GM12891 (cell line): ENCODE data around the gene KRT13.

Experiments
- DNase-seq: peaks from one replicate; pipeline ENCODE4 v3.0.0; 2011; ENCODE audit warnings: low spot score; ENCODE audit not compliant: insufficient read length
- FAIRE-seq: peaks from 2 replicates; lab custom pipeline; 2011; peaks lifted over from hg19 to GRCh38; lab: Jason Lieb, UNC
- PAX5 ChIP-seq: IDR thresholded peaks from 2 replicates; pipeline ENCODE4 v1.6.1; 2011; ENCODE audit warnings: low read length, moderate library complexity, mild to moderate bottlenecking; ENCODE audit not compliant: insufficient read depth, severe bottlenecking
- POLR2A ChIP-seq: IDR thresholded peaks from 2 replicates; pipeline ENCODE4 v1.6.1; 2011; ENCODE audit warnings: low read depth, low read length, control low read depth
- POLR2AphosphoS5 ChIP-seq: IDR thresholded peaks from 2 replicates; pipeline ENCODE4 v1.6.1; 2011; ENCODE audit warnings: low read depth, low read length, control low read depth
- POU2F2 ChIP-seq: IDR thresholded peaks from 2 replicates; pipeline ENCODE4 v1.6.1; 2011; ENCODE audit warnings: low read depth, mild to moderate bottlenecking, control low read depth, low read length, moderate library complexity
- SPI1 ChIP-seq: IDR thresholded peaks from 2 replicates; pipeline ENCODE4 v1.6.1; 2011; ENCODE audit warnings: low read depth, low read length, control low read depth
- TAF1 ChIP-seq: IDR thresholded peaks from 2 replicates; pipeline ENCODE4 v1.6.1; 2011; ENCODE audit warnings: low read depth, low read length, control low read depth

KRT13 gene

GRCh38 chr17:41486809-41487530 is 18.4 kb downstream of the KRT13 start:
- FAIRE-seq: peak; percentile 72
- DNase-seq: peak; percentile 47
- TF ChIP-seq POLR2AphosphoS5: no peak
- TF ChIP-seq PAX5: no peak
- no peak for TF ChIP-seq TAF1

DNA sequence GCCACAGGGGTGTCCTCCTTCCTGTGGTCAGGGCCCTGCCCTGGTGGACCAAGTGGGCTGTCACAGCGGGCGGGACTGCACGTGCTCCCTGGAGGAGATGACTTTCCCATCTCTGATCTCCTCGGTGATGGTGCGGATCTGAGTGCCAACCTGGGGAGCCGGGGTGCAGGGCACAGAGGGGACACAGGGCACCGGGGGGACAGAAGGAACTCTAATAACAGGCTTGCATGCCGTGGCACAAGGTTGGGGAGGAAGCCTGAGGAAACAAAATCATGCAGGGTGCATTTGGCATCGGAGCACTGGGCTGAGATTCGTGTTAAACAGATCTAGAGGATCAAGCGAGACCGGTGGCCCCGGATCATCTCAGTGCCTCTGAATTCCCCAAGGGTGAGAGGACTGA is 19.1 kb downstream of the KRT13 start:
- DNase-seq (no peak), FAIRE-seq (no peak)
- TF ChIP-seq POU2F2: no peak

DNA sequence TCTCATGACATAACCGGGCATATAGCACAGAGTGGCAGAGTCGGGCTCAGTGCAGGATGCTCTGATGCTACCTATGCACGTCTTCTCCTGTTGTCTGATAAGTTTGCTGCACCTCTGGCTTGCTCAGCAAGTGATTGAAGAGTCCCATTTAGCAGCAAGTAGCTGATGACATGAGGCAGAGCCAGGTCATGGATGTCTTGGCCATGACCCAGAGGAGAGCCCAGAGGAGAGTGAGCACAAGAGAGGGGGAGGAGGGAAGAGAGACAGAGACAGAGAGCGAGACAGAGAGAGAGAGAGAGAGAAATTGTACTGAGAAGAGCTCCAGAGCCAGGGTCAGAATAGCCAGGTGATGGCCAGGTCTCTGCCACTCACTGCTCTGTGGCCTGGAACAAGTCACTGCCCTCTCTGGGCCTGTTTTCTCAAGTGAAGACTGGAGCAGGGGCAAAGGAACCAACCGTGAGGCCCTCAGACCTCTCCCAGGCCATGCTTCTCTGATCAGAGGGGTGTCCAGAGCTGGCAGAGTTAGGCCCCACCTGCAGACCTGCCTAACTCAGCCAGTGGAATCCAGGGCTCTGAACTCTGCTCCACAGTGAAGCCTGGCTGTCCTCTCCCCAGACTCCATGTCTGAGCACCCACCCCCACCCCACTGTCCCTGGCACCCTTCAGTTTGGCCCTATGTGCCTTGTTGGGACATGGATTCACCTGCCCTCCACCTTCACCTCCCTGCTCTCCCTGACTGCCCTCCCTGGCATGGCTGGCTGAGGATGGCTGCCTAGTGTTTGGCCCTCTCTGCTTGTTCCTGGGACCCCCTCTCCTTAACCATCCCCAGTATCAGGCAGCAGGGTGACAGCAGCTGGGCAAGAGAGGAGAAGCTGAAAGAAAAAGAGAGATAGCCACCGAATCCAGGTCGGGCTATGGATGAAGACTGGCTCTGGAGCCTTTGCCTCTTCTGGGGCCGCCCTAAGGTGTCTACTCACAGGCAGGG is 20.2 kb downstream of the KRT13 start:
- FAIRE-seq: no peak

DNA sequence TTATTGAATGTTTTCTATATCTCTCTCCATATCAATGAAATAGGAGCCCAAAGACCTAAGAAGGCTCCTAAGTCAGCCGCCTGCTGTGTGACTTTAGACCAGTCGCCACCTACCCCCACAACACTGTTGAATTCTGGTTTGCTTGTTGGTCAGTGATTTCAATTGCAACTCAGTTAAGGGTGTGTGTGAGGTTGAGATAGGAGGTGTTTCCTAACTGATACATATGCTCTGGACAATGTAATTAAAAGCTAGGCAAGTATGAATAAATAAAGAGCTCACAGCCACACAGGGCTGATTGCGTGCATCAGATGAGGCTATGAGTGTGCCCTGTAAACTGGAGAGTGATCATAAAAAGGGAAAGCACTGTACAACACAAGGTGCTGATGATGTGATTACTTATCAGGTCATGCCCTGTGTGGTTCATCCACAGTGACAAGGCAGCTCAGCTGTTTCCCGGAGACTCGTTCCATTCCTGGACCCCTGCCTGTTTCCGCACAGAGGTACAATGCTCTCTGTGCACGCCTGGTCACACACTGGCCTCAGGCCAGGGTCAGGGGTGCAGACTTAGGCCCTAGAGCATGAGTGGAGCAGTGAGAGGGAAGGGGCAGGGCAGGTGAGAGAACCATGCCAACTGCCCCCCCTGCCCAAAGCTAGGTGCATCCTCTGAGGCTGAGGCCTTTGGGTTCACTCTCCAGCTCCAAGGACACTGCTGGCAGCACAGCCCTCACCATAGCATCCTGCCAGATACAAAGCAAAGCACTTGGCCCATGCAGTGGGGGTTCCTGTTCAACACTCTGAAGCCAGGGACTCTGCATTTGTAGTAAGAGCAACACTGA is 21.2 kb downstream of the KRT13 start:
- DNase-seq: no peak
- FAIRE-seq: no peak

More for the DNA sequence above, 20.2 kb downstream of the KRT13 start:
- DNase-seq: no peak
- TF ChIP-seq TAF1 (no peak), POU2F2 (no peak), POLR2A (no peak), SPI1 (no peak), POLR2AphosphoS5 (no peak), PAX5 (no peak)

DNA sequence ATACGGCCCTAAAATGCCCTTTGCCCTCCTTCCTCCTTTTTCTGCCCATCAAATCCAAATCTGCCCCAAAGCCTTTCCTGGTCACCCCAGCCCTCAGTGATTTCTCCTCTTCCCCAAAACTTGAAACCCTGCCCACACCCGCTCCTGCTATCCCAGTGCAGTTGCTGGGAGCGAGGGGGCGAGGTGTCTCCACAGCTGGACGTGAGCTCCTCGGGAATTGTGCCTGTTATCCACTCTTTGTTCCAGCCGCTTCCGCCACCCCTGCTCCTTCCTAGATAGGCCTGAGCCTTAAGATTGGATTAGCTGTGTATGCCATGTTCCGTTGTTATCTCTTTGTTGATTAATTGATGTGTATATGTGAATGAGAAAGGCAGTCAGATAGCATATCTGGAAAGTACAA is 21.9 kb downstream of the KRT13 start:
- no peak for DNase-seq
- FAIRE-seq: no peak
- no peak for TF ChIP-seq POU2F2
- no peak for TF ChIP-seq POLR2AphosphoS5
- TF ChIP-seq POLR2A: no peak
- no peak for TF ChIP-seq PAX5
- no peak for TF ChIP-seq TAF1
- TF ChIP-seq SPI1: no peak

More for the DNA sequence above, 21.2 kb downstream of the KRT13 start:
- no peak for TF ChIP-seq SPI1
- TF ChIP-seq PAX5: no peak
- TF ChIP-seq POU2F2: no peak
- TF ChIP-seq TAF1: no peak
- no peak for TF ChIP-seq POLR2AphosphoS5
- no peak for TF ChIP-seq POLR2A

DNA sequence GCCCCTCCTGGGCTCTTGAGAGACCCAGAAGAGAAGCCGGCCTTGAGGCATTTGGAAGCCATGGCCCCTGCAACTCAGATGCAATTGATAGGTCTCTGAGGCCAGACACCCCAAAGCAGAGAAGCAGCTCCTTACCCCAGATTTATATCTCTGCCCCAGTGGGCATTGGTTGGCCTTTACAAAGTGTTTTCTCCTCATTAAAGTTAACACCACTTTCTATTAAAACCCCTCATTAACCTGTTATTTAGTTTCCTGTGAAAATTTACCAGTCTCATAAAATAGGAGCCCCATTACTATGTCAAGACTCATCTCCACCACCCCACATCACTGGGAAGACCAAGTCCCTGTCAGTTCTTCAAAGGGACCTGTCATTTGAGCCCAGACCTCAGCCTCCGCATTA is 24.4 kb downstream of the KRT13 start, which contains the start of gene KRT35:
KRT35 (minus strand) TSS at position 116 of the 400 bp plus-strand sequence; CDS start at position 62, 54 bp downstream.
- TF ChIP-seq POU2F2 (no peak), SPI1 (no peak), POLR2A (no peak), TAF1 (no peak), POLR2AphosphoS5 (no peak), PAX5 (no peak)
- DNase-seq (no peak), FAIRE-seq (no peak)

DNA sequence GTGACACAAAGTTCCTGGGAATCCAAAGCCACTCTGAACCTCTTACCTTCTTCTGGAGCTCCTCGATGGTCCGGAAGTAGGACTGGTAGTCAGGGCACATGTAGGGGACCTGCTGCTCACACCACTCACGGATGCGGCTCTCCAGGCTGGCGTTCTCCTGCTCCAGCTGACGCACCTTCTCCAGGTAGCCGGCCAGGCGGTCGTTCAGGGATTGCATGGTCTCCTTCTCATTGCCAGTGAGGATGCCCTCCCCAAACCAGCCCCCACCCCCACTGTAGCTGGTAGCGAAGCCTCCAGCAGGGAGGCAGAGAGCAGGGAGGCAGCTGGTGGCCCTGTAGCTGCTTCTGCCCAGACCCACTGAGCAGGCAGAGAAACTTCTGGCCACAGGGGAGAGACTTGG is 24.8 kb downstream of the KRT13 start:
- no peak for DNase-seq
- no peak for TF ChIP-seq PAX5
- TF ChIP-seq SPI1: no peak
- no peak for TF ChIP-seq POLR2A
- TF ChIP-seq TAF1: no peak
- TF ChIP-seq POLR2AphosphoS5: no peak
- no peak for TF ChIP-seq POU2F2
- no peak for FAIRE-seq

DNA sequence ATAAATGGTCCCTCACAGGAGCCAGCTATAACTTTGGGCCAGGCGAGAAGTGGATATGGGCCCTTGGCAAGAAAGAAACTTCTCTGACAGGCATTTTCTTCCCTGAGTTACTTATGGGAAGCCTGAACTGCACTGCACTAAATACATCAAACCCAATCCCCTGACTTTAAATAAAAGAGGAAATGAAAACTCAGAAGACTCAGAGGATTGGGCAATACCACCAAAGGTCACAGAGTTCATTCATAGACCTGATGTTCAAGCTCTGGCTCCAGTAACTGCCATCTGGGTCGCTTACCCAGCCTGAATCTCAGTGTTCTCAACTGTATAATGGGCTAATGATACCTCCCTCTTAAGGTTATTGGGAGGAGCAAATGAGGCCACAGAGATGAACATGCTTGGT is 25.3 kb downstream of the KRT13 start:
- no peak for TF ChIP-seq POU2F2
- peak; percentile 82 for TF ChIP-seq SPI1
- DNase-seq (no peak), FAIRE-seq (no peak)

DNA sequence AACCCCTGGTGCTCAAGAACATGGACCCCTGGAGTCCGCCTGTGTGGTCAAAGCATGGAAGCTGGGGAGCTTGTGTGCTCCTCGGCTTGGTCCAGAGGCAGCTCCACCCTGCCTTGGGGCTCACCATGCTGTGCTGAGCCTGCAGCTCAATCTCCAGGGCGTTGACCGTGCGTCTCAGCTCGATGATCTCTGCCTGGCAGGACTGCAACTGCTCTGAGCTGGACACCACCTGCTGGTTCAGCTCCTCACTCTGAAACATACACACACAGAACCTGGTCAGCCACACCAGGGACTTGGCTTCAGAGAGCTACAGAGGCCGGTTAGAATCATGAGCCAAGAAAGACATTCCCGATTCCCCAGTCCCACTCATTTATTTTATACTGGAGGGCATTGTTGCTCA is 27.2 kb downstream of the KRT13 start:
- DNase-seq (no peak), FAIRE-seq (no peak)
- no peak for TF ChIP-seq POU2F2
- no peak for TF ChIP-seq POLR2AphosphoS5
- TF ChIP-seq POLR2A: no peak
- no peak for TF ChIP-seq SPI1
- TF ChIP-seq TAF1: no peak
- no peak for TF ChIP-seq PAX5
